Liver (tissue), 3 donors: Measurements from ENCODE around the gene PRELID1.

Source experiments
- EGR1 ChIP-seq, 2 donors: IDR thresholded peaks; 2 replicates each; pipeline ENCODE4 v1.6.1; 2016 to 2018; ENCODE audit warnings: antibody characterized with exemption in 2 of 2, low read depth in 2 of 2
- GABPA ChIP-seq, 2 donors: IDR thresholded peaks in 1 of 2; conservative IDR thresholded peaks in 1 of 2; 2 replicates each; pipeline ENCODE4 v1.6.1; 2016; ENCODE audit warnings: antibody characterized with exemption in 2 of 2, mild to moderate bottlenecking in 1 of 2, moderate library complexity in 1 of 2
- HNF4G ChIP-seq: IDR thresholded peaks from 2 replicates; pipeline ENCODE4 v1.6.1; 2016; ENCODE audit warnings: antibody characterized with exemption
- SP1 ChIP-seq: IDR thresholded peaks from 2 replicates; pipeline ENCODE4 v1.6.1; 2018; ENCODE audit warnings: antibody characterized with exemption, mild to moderate bottlenecking
- TAF1 ChIP-seq: conservative IDR thresholded peaks from 2 replicates; pipeline ENCODE4 v1.6.1; 2016; ENCODE audit warnings: antibody characterized with exemption, mild to moderate bottlenecking
- TF ChIP-seq, protein P1 (sequence below): fragments of 150-350 bp; IDR thresholded peaks from 2 replicates; pipeline ENCODE4 v1.5.1; 2017; ENCODE audit warnings: improper control_type of control experiment, low read depth, low read length; ENCODE audit not compliant: missing input control
- TF ChIP-seq, protein P2 (sequence below): IDR thresholded peaks from 2 replicates; pipeline ENCODE4 v1.6.1; 2016; ENCODE audit warnings: antibody characterized with exemption
- donor health status: healthy.
- donor health status: healthy.

DNA sequence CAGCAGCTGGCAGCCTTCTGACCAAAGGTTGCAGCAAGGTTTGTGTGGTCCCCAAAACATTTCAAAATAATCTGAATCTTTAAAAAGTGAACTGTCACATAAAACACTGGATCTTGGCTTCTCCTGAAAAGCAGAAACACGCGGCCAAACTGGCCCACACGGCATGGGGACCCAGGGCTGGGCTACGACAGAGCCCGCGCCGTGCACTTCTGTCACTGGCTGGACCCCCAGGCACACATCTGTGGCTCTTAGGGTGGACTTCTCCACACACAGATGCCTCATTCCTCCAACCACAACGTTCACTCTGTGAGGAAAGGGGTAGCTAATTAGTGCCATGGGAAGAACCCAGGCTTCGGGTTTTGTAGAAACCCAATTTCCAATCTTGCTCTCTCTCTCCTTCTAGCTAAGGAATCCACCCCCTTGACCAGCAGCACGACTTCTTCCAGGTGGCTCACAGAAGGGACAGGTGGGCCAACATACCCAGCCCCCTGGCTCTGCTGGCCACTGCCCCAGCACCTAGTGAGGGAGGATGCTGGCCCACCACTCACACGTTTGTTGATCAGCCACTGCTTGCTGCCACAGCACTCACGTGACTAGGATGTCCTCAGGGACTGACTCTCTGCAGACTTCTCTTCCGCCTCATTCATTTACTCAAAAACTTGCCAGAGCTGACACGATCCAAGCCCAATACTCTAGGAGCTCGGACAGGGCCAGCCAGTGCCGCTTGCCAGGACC lies 30.0 kb downstream of the PRELID1 start:
- TF ChIP-seq, protein P1, sequence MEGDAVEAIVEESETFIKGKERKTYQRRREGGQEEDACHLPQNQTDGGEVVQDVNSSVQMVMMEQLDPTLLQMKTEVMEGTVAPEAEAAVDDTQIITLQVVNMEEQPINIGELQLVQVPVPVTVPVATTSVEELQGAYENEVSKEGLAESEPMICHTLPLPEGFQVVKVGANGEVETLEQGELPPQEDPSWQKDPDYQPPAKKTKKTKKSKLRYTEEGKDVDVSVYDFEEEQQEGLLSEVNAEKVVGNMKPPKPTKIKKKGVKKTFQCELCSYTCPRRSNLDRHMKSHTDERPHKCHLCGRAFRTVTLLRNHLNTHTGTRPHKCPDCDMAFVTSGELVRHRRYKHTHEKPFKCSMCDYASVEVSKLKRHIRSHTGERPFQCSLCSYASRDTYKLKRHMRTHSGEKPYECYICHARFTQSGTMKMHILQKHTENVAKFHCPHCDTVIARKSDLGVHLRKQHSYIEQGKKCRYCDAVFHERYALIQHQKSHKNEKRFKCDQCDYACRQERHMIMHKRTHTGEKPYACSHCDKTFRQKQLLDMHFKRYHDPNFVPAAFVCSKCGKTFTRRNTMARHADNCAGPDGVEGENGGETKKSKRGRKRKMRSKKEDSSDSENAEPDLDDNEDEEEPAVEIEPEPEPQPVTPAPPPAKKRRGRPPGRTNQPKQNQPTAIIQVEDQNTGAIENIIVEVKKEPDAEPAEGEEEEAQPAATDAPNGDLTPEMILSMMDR: no peak
- no peak for TF ChIP-seq HNF4G
- TF ChIP-seq EGR1 (IDR thresholded peaks at IDR 0.05; ENCODE audit: low read depth in 2 of 2): no peak
- TF ChIP-seq, protein P2, sequence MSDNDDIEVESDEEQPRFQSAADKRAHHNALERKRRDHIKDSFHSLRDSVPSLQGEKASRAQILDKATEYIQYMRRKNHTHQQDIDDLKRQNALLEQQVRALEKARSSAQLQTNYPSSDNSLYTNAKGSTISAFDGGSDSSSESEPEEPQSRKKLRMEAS: no peak
- no peak for TF ChIP-seq TAF1
- TF ChIP-seq GABPA (IDR thresholded peaks at IDR 0.05 in 1 of 2, conservative IDR thresholded peaks at IDR 0.05 in 1 of 2): no peak
- TF ChIP-seq SP1: no peak
